IMR-90 (cell line): ENCODE measurements around the gene CDON. TPM values are rescaled to one million over a fixed set of nuclear protein-coding genes. Genes with fewer than 3 reads are reported as not detected.

ENCODE experiments used
- ATAC-seq: fragments of 200-7000 bp; cut with Tn5 transposase; 2 replicates; pipeline ENCODE4 v1.9.1; 2020; ENCODE audit warnings: low read depth, mild to moderate bottlenecking, moderate library complexity
- BruUV-seq: library from RNA; stranded (reverse); fragments of 400-500 nt; replicated peaks from 2 replicates; lab custom pipeline; 2021; lab: Mats Ljungman, UMichigan
- CTCF ChIA-PET: fragments of 300-600 bp; formaldehyde crosslinking; extraction: SDS; loops from one replicate; lab custom pipeline; 2021; ENCODE audit warnings: antibody characterized with exemption; lab: Yijun Ruan, JAX
- POLR2A ChIA-PET: fragments of 300-600 bp; sonication (Branson Sonifier 250); formaldehyde crosslinking; loops from one replicate; lab custom pipeline; 2022; ENCODE audit warnings: antibody characterized with exemption; ENCODE audit not compliant: unreplicated experiment; lab: Charles Lee
- DNase-seq: peaks from one replicate; pipeline ENCODE4 v3.0.0; 2013
- H2AFZ ChIP-seq: replicated peaks from 2 replicates; pipeline ENCODE3; 2013; ENCODE audit warnings: low read length, mild to moderate bottlenecking; ENCODE audit not compliant: poor library complexity
- H2AK5ac ChIP-seq: 2 replicates; pipeline ENCODE4 v1.6.1; 2013; ENCODE audit warnings: low read depth, low read length, inconsistent platforms
- H2AK9ac ChIP-seq: replicated peaks from 2 replicates; pipeline ENCODE3; 2013; ENCODE audit warnings: mild to moderate bottlenecking, low read depth, low read length, moderate library complexity; ENCODE audit not compliant: poor library complexity
- H2BK120ac ChIP-seq: 2 replicates; pipeline ENCODE4 v1.6.1; 2013; ENCODE audit warnings: low read depth, low read length, inconsistent platforms
- H2BK15ac ChIP-seq: 3 replicates; pipeline ENCODE4 v1.6.1; 2013; ENCODE audit warnings: low read depth, low read length, inconsistent platforms
- H2BK20ac ChIP-seq: 2 replicates; pipeline ENCODE4 v1.6.1; 2013; ENCODE audit warnings: low read depth, mild to moderate bottlenecking, inconsistent platforms, low read length, moderate library complexity
- H2BK5ac ChIP-seq: 2 replicates; pipeline ENCODE4 v1.6.1; 2013; ENCODE audit warnings: mild to moderate bottlenecking, low read depth, low read length, inconsistent platforms; ENCODE audit not compliant: poor library complexity, severe bottlenecking
- H3K14ac ChIP-seq: replicated peaks from 2 replicates; pipeline ENCODE4 v1.6.1; 2013; ENCODE audit warnings: low read depth, low read length, inconsistent platforms
- H3K18ac ChIP-seq: 2 replicates; pipeline ENCODE4 v1.6.1; 2013; ENCODE audit warnings: low read depth, low read length, control low read depth
- H3K23ac ChIP-seq: 2 replicates; pipeline ENCODE4 v1.6.1; 2013; ENCODE audit warnings: low read depth, low read length, inconsistent platforms
- H3K27ac ChIP-seq: 2 replicates; pipeline ENCODE4 v1.5.1; 2013; ENCODE audit warnings: mild to moderate bottlenecking, control low read depth, low read length; ENCODE audit not compliant: insufficient read depth
- H3K27me3 ChIP-seq: 2 replicates; pipeline ENCODE4 v1.6.1; 2013; ENCODE audit warnings: low read length; ENCODE audit not compliant: control insufficient read depth, insufficient read depth
- H3K36me3 ChIP-seq: 2 replicates; pipeline ENCODE4 v1.6.1; 2013; ENCODE audit warnings: low read length, mixed read lengths; ENCODE audit not compliant: control insufficient read depth, insufficient read depth
- H3K4ac ChIP-seq: 2 replicates; pipeline ENCODE4 v1.6.1; 2013; ENCODE audit warnings: low read depth, low read length, inconsistent platforms
- H3K4me1 ChIP-seq: 2 replicates; pipeline ENCODE4 v1.6.1; 2013; ENCODE audit warnings: low read length, mixed read lengths; ENCODE audit not compliant: control insufficient read depth, insufficient read depth
- H3K4me2 ChIP-seq: 2 replicates; pipeline ENCODE4 v1.6.1; 2013; ENCODE audit warnings: low read depth, mild to moderate bottlenecking, control low read depth, low read length, moderate library complexity
- H3K4me3 ChIP-seq: 2 replicates; pipeline ENCODE4 v1.5.1; 2013; ENCODE audit warnings: low read depth, mild to moderate bottlenecking, control low read depth, low read length, moderate library complexity; ENCODE audit not compliant: insufficient read depth
- H3K56ac ChIP-seq: 2 replicates; pipeline ENCODE4 v1.6.1; 2013; ENCODE audit warnings: low read length, inconsistent platforms; ENCODE audit not compliant: insufficient read depth; ENCODE audit errors: extremely low read depth
- H3K79me1 ChIP-seq, 2 experiments: 2 replicates each; pipeline ENCODE4 v1.6.1; 2013; ENCODE audit warnings: low read length in 2 of 2, inconsistent platforms in 1 of 2, low read depth in 1 of 2
- H3K9ac ChIP-seq: 2 replicates; pipeline ENCODE4 v1.6.1; 2013; ENCODE audit warnings: low read depth, low read length, control low read depth
- H3K9me1 ChIP-seq: 2 replicates; pipeline ENCODE4 v1.6.1; 2013; ENCODE audit warnings: low read length, inconsistent platforms; ENCODE audit not compliant: insufficient read depth
- H3K9me3 ChIP-seq: 2 replicates; pipeline ENCODE4 v1.6.1; 2013; ENCODE audit warnings: low read length; ENCODE audit not compliant: control insufficient read depth, insufficient read depth
- H4K20me1 ChIP-seq: 2 replicates; pipeline ENCODE4 v1.6.1; 2013; ENCODE audit warnings: low read length, inconsistent platforms; ENCODE audit not compliant: insufficient read depth
- H4K5ac ChIP-seq: 2 replicates; pipeline ENCODE4 v1.6.1; 2013; ENCODE audit warnings: mild to moderate bottlenecking, low read depth, low read length, control low read depth
- H4K8ac ChIP-seq, 2 experiments: 2 replicates each; pipeline ENCODE4 v1.6.1; 2013; ENCODE audit warnings: low read depth in 2 of 2, low read length in 2 of 2, control low read depth in 1 of 2, inconsistent platforms in 1 of 2
- H4K91ac ChIP-seq: 2 replicates; pipeline ENCODE4 v1.6.1; 2013; ENCODE audit warnings: low read depth, low read length, inconsistent platforms; ENCODE audit not compliant: insufficient read depth
- BHLHE40 ChIP-seq: fragments of 150-350 bp; IDR thresholded peaks from 2 replicates; pipeline ENCODE4 v1.6.1; 2016; ENCODE audit warnings: mild to moderate bottlenecking, low read depth, low read length
- CEBPB ChIP-seq: IDR thresholded peaks from 2 replicates; pipeline ENCODE4 v1.6.1; 2012; ENCODE audit warnings: low read depth, low read length, improper control_type of control experiment
- CHD1 ChIP-seq: IDR thresholded peaks from 2 replicates; pipeline ENCODE4 v1.6.1; 2012; ENCODE audit warnings: low read depth, low read length, improper control_type of control experiment
- ELK1 ChIP-seq: fragments of 150-350 bp; IDR thresholded peaks from 2 replicates; pipeline ENCODE4 v1.6.1; 2016; ENCODE audit warnings: low read depth, mild to moderate bottlenecking, low read length, moderate library complexity, borderline replicate concordance
- FOS ChIP-seq: fragments of 150-350 bp; IDR thresholded peaks from 2 replicates; pipeline ENCODE4 v1.6.1; 2016; ENCODE audit warnings: low read depth, low read length
- MAFK ChIP-seq: IDR thresholded peaks from 2 replicates; pipeline ENCODE4 v1.6.1; 2012; ENCODE audit warnings: low read depth, low read length, improper control_type of control experiment
- MAZ ChIP-seq: IDR thresholded peaks from 2 replicates; pipeline ENCODE4 v1.6.1; 2012; ENCODE audit warnings: low read depth, mild to moderate bottlenecking, low read length, improper control_type of control experiment, moderate library complexity, borderline replicate concordance
- MXI1 ChIP-seq: IDR thresholded peaks from 2 replicates; pipeline ENCODE4 v1.6.1; 2012; ENCODE audit warnings: low read depth, mild to moderate bottlenecking, low read length, moderate library complexity, borderline replicate concordance
- NFE2L2 ChIP-seq: fragments of 150-350 bp; IDR thresholded peaks from 2 replicates; pipeline ENCODE4 v1.6.1; 2016; ENCODE audit warnings: low read depth, mild to moderate bottlenecking, low read length
- POLR2A ChIP-seq: IDR thresholded peaks from 2 replicates; pipeline ENCODE4 v1.6.1; 2012; ENCODE audit warnings: mild to moderate bottlenecking, low read depth, low read length
- RAD21 ChIP-seq: IDR thresholded peaks from 2 replicates; pipeline ENCODE4 v1.6.1; 2012; ENCODE audit warnings: low read length, improper control_type of control experiment
- RCOR1 ChIP-seq: IDR thresholded peaks from 2 replicates; pipeline ENCODE4 v1.6.1; 2012; ENCODE audit warnings: mild to moderate bottlenecking, low read length, improper control_type of control experiment; ENCODE audit not compliant: insufficient replicate concordance
- RFX5 ChIP-seq: IDR thresholded peaks from 2 replicates; pipeline ENCODE4 v1.8.0; 2012; ENCODE audit warnings: low read depth, mild to moderate bottlenecking, low read length, moderate library complexity
- SMC3 ChIP-seq: fragments of 150-350 bp; IDR thresholded peaks from 2 replicates; pipeline ENCODE4 v1.6.1; 2016; ENCODE audit warnings: low read depth, mild to moderate bottlenecking, antibody characterized with exemption, low read length, moderate library complexity
- WGBS, 2 experiments: methylation state at CpG; one replicate each; pipeline versions ENCODE4 v1.1.5 to v1.1.7; 2013; ENCODE audit warnings: missing lambda C conversion rate in 2 of 2; ENCODE audit not compliant: insufficient read length in 1 of 2; ENCODE audit errors: extremely low coverage in 2 of 2; 5-methylcytosine and 5-hydroxymethylcytosine counted together
- dilution Hi-C: fragments of 300-500 bp; cut with HindIII; formaldehyde crosslinking; loops from one replicate; pipeline ENCODE4 v1.14.3; 2018; ENCODE audit warnings: low sequenced_read_pairs; ENCODE audit not compliant: unreplicated experiment
- in situ Hi-C: fragments of 300-500 bp; cut with MboI; formaldehyde crosslinking; loops from 3 replicates; pipeline ENCODE4 v1.14.3; 2019; ENCODE audit warnings: low sequenced_read_pairs, inconsistent platforms, mixed read lengths
- intact Hi-C: fragments of 100-400 bp; cut with micrococcal nuclease; formaldehyde crosslinking; loops from 2 replicates; pipeline ENCODE4 v1.10.0; 2022
- polyA plus RNA-seq, 3 experiments: library from polyadenylated mRNA; depleted of rRNA; stranded (reverse); fragments of >200 nt; gene quantifications; 2 replicates each; pipeline ENCODE4 v1.2.3, GENCODE V29; 2012; ENCODE audit warnings: low replicate concordance in 1 of 3
- total RNA-seq: library from RNA; depleted of rRNA; stranded (reverse); fragments of >200 nt; gene quantifications from 2 replicates; pipeline ENCODE4 v1.2.3, GENCODE V29; 2012
- TF ChIP-seq, protein P1 (sequence below): conservative IDR thresholded peaks from 2 replicates; pipeline ENCODE4 v1.5.1; 2012; ENCODE audit warnings: mild to moderate bottlenecking, low read depth, low read length, improper control_type of control experiment
- TF ChIP-seq, protein P2 (sequence below): fragments of 150-350 bp; IDR thresholded peaks from 2 replicates; pipeline ENCODE4 v1.6.1; 2017; ENCODE audit warnings: mild to moderate bottlenecking, antibody characterized with exemption, low read length, low read depth

The CDON gene
- total and polyA plus RNA-seq, 2 of the 4 experiments (the other 2 are of a cell fraction) = 1.2 to 3.8 TPM

DNA sequence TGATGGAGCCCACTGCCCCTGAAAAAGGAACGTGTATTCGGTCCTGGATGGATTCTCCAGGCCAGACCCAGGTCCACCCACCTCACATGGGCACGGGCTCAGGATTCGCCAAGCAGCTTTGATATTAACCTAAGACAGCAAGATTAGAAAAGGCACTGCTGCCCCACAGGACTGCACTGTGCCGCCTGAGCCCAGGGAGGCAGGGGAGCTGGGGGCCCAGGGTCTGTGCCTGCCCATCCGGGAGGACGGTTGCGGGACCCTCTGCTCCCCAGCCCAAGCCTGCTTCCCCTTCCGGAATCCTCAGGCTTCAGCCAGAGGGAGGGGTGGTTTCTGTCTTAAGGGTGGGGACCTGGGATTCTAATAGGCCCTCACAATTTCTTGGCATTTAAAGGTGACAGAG lies 130.4 kb downstream of the CDON start:
- POLR2A ChIA-PET = no interaction called here
- H2AFZ ChIP-seq = no peak overlapping the region

More for the DNA sequence above, 130.4 kb downstream of the CDON start:
- Histone ChIP-seq H2BK20ac (no peak overlapping the region), H4K20me1 (no peaks in the 10 kb centered on the region), H3K14ac (no peak overlapping the region), H2AK5ac (no peak overlapping the region), H4K8ac (no peak overlapping the region), H3K18ac (no peak overlapping the region), H3K9me3 (no peaks in the 10 kb centered on the region), H3K9ac (no peak overlapping the region), H3K27me3 (peaks cover 37% of the 10 kb centered on the region), H2AK9ac (no peak overlapping the region), H3K4me2 (no peak overlapping the region), H3K56ac (no peak overlapping the region), H4K91ac (no peak overlapping the region), H3K23ac (no peak overlapping the region), H3K36me3 (no peaks in the 10 kb centered on the region), H3K4me1 (no peaks in the 10 kb centered on the region; the same call in 1 of the 2 replicates), H3K4ac (no peak overlapping the region), H2BK120ac (no peak overlapping the region), H2BK15ac (no peak overlapping the region), H3K4me3 (no peak overlapping the region), H3K79me1 (no peaks in the 10 kb centered on the region), H4K5ac (no peak overlapping the region), H3K9me1 (no peaks in the 10 kb centered on the region), H2BK5ac (no peak overlapping the region), H3K27ac (no peak overlapping the region)
- no TSS peak for BruUV-seq
- dilution Hi-C loops (no loop called here), intact Hi-C loops (no loop called here), in situ Hi-C loops (no loop called here)
- no CpG with 5 or more reads among the region's 9 CpGs for WGBS, 2 experiments
- ATAC-seq (no peak), DNase-seq (no peak)
- TF ChIP-seq, protein P1, sequence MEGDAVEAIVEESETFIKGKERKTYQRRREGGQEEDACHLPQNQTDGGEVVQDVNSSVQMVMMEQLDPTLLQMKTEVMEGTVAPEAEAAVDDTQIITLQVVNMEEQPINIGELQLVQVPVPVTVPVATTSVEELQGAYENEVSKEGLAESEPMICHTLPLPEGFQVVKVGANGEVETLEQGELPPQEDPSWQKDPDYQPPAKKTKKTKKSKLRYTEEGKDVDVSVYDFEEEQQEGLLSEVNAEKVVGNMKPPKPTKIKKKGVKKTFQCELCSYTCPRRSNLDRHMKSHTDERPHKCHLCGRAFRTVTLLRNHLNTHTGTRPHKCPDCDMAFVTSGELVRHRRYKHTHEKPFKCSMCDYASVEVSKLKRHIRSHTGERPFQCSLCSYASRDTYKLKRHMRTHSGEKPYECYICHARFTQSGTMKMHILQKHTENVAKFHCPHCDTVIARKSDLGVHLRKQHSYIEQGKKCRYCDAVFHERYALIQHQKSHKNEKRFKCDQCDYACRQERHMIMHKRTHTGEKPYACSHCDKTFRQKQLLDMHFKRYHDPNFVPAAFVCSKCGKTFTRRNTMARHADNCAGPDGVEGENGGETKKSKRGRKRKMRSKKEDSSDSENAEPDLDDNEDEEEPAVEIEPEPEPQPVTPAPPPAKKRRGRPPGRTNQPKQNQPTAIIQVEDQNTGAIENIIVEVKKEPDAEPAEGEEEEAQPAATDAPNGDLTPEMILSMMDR = no peak
- TF ChIP-seq ELK1 (no peak), BHLHE40 (no peak), FOS (no peak), SMC3 (no peak), POLR2A (no peak), CHD1 (no peak), RCOR1 (no peak), MAFK (no peak), RAD21 (no peak), MXI1 (no peak), RFX5 (no peak), CEBPB (no peak), NFE2L2 (no peak), MAZ (no peak)
- TF ChIP-seq, protein P2, sequence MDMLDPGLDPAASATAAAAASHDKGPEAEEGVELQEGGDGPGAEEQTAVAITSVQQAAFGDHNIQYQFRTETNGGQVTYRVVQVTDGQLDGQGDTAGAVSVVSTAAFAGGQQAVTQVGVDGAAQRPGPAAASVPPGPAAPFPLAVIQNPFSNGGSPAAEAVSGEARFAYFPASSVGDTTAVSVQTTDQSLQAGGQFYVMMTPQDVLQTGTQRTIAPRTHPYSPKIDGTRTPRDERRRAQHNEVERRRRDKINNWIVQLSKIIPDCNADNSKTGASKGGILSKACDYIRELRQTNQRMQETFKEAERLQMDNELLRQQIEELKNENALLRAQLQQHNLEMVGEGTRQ = no peak
- CTCF ChIA-PET = interaction anchor here (1.2 kb wide), 1 partner anchor 10 kb away, joined by 3 read pairs; no protein-coding TSS in a partner anchor
